ENCODE results near the gene PCDHGA9. TPM values are rescaled to one million over a fixed set of nuclear protein-coding genes. Genes with fewer than 3 reads are reported as not detected.
"Not testable (repeated sequence)": the region's sequence is repeated elsewhere in the genome, so short reads cannot be mapped to it uniquely, and the experiment has no call there.

The PCDHGA9 gene
- total and polyA plus RNA-seq, 11 donors: 1.3 to 9.6 (median 5.3) TPM

GRCh38 chr5:141431286-141431685 is 28.7 kb downstream of the PCDHGA9 start:
- TF ChIP-seq POLR2A (IDR thresholded peaks at IDR 0.05): no peak
- TF ChIP-seq CTCF (IDR thresholded peaks at IDR 0.05): no peak
- Histone ChIP-seq H3K27me3 (peaks cover 0 to 46% (median 0%) of the 10 kb centered on the region in 9 donors), H3K4me1 (peaks cover 0 to 16% (median 0%) of the 10 kb centered on the region in 12 donors), H3K36me3 (peaks cover 0 to 26% (median 0%) of the 10 kb centered on the region in 9 donors), H3K4me3 (peak overlapping the region in 11 of 12 donors; percentile 19 to 58 (median 42)), H3K9me3 (peaks cover 0 to 99% (median 41%) of the 10 kb centered on the region in 12 donors), H3K27ac (peak overlapping the region in 5 of 12 donors; percentile 25 to 67 (median 38))
- WGBS, 4 donors: 23 to 43% (median 26%) methylated on average over 37 of the region's 37 CpGs
- ATAC-seq (peak in 3 of 4 donors; percentile 19 to 51 (median 49)), DNase-seq (no peak)
- intact Hi-C loops (cut with DNase I): loop anchor here in 4 of 10 donors (5.0 kb wide), 3 partner anchors 96 to 131 kb away; no protein-coding TSS in a partner anchor

- Histone ChIP-seq H3K36me3 (peaks cover 0 to 22% (median 0%) of the 10 kb centered on the region in 9 donors), H3K27me3 (peaks cover 0 to 44% (median 0%) of the 10 kb centered on the region in 9 donors), H3K9me3 (peaks cover 0 to 99% (median 33%) of the 10 kb centered on the region in 12 donors), H3K4me1 (peaks cover 0 to 16% (median 0%) of the 10 kb centered on the region in 12 donors)
- not testable (repeated sequence) for DNase-seq, ATAC-seq, H3K27ac ChIP-seq, H3K4me3 ChIP-seq
- intact Hi-C loops (cut with DNase I): loop anchor here in 4 of 10 donors (5.0 kb wide), 3 partner anchors 95 to 130 kb away; no protein-coding TSS in a partner anchor
- WGBS, 4 donors: 20 to 41% (median 41%) methylated on average over 1 to 38 of the region's 38 CpGs
These were observed 29.7 kb downstream of the PCDHGA9 start for GRCh38 chr5:141432308-141432707.

GRCh38 chr5:141432726-141433125 is 30.1 kb downstream of the PCDHGA9 start:
- peaks cover 0 to 44% (median 0%) of the 10 kb centered on the region in 9 donors for H3K27me3 ChIP-seq
- intact Hi-C loops (cut with DNase I): loop anchor here in 4 of 10 donors (5.0 kb wide), 3 partner anchors 95 to 130 kb away; no protein-coding TSS in a partner anchor
- H3K4me3 ChIP-seq, DNase-seq, H3K27ac ChIP-seq, ATAC-seq: not testable (repeated sequence)
- 39 to 56% (median 49%) methylated on average over 14 to 29 of the region's 29 CpGs for WGBS, 4 donors
- H3K4me1 ChIP-seq: peaks cover 0 to 16% (median 0%) of the 10 kb centered on the region in 12 donors
- H3K9me3 ChIP-seq: peaks cover 0 to 99% (median 30%) of the 10 kb centered on the region in 12 donors
- peaks cover 0 to 18% (median 0%) of the 10 kb centered on the region in 9 donors for H3K36me3 ChIP-seq

GRCh38 chr5:141434006-141434405 is 31.4 kb downstream of the PCDHGA9 start:
- Histone ChIP-seq H3K9me3 (peaks cover 0 to 98% (median 22%) of the 10 kb centered on the region in 12 donors), H3K27me3 (peaks cover 0 to 44% (median 0%) of the 10 kb centered on the region in 9 donors), H3K4me3 (no peak overlapping the region), H3K27ac (no peak overlapping the region), H3K36me3 (peaks cover 0 to 11% (median 0%) of the 10 kb centered on the region in 9 donors), H3K4me1 (peaks cover 0 to 16% (median 0%) of the 10 kb centered on the region in 12 donors)
- intact Hi-C loops (cut with DNase I): loop anchor here in 4 of 10 donors (5.0 kb wide), 3 partner anchors 93 to 128 kb away; no protein-coding TSS in a partner anchor
- ATAC-seq: no peak
- DNase-seq: no peak
- 73 to 86% (median 82%) methylated on average over 2 of the region's 2 CpGs for WGBS, 4 donors
- no peak for TF ChIP-seq POLR2A (IDR thresholded peaks at IDR 0.05)
- no peak for TF ChIP-seq CTCF (IDR thresholded peaks at IDR 0.05)

GRCh38 chr5:141437221-141437620 is 34.6 kb downstream of the PCDHGA9 start:
- peaks cover 0 to 8% (median 0%) of the 10 kb centered on the region in 12 donors for H3K4me1 ChIP-seq
- ATAC-seq (no peak), DNase-seq (no peak)
- H3K27me3 ChIP-seq: peaks cover 0 to 16% (median 0%) of the 10 kb centered on the region in 9 donors
- 93 to 97% (median 96%) methylated on average over 2 of the region's 2 CpGs for WGBS, 4 donors
- no peak overlapping the region for H3K27ac ChIP-seq
- H3K36me3 ChIP-seq: peaks cover 0 to 7% (median 0%) of the 10 kb centered on the region in 9 donors
- no peak overlapping the region for H3K4me3 ChIP-seq
- H3K9me3 ChIP-seq: peaks cover 0 to 98% (median 25%) of the 10 kb centered on the region in 12 donors
- TF ChIP-seq CTCF (IDR thresholded peaks at IDR 0.05) (no peak), POLR2A (IDR thresholded peaks at IDR 0.05) (no peak)
- intact Hi-C loops (cut with DNase I): no loop called here
